Measurements from ENCODE around the gene STX7.

GRCh38 chr6:132499757-132500156, 13.2 kb downstream of the STX7 start:
- TF ChIP-seq POLR2A (IDR thresholded peaks at IDR 0.05) (no peak), CTCF (IDR thresholded peaks at IDR 0.05) (no peak)

Data from esophagus squamous epithelium (tissue), 4 donors.